CD4-positive, alpha-beta T cell (primary cell): Measurements from ENCODE around the gene C1QA. TPM values are rescaled to one million over a fixed set of nuclear protein-coding genes. Genes with fewer than 3 reads are reported as not detected.

ENCODE experiments used
- ATAC-seq: fragments of 200-7000 bp; cut with Tn5 transposase; one replicate; pipeline ENCODE4 v1.10.0; 2022; ENCODE audit warnings: mild to moderate bottlenecking; ENCODE audit not compliant: poor library complexity
- CTCF ChIA-PET: fragments of 350-600 bp; sonication (Branson Sonifier 250); formaldehyde crosslinking; loops from one replicate; lab custom pipeline; 2021; ENCODE audit warnings: antibody characterized with exemption, inconsistent platforms; lab: Charles Lee
- POLR2A ChIA-PET: fragments of 350-600 bp; sonication (Branson Sonifier 250); formaldehyde crosslinking; loops from one replicate; lab custom pipeline; 2021; ENCODE audit warnings: antibody characterized with exemption, inconsistent platforms; lab: Charles Lee
- DNase-seq, 14 experiments: peaks; one replicate each; pipeline ENCODE4 v3.0.0-alpha.2; 2013 to 2020; ENCODE audit warnings: mixed read lengths in 2 of 14
- H3K27ac ChIP-seq, 2 donors: one replicate each; pipeline versions ENCODE4 v1.5.1 to v1.7.0; 2013; ENCODE audit warnings: low read length in 2 of 2, low read depth in 1 of 2, mild to moderate bottlenecking in 1 of 2
- H3K27me3 ChIP-seq, 2 experiments: 1 replicate in 1 of 2; 2 replicates in 1 of 2; pipeline versions ENCODE4 v1.6.1 to v1.7.0; 2013; ENCODE audit warnings: low read length in 2 of 2, control low read depth in 1 of 2, mild to moderate bottlenecking in 1 of 2, moderate library complexity in 1 of 2; ENCODE audit not compliant: insufficient read depth in 2 of 2, control insufficient read depth in 1 of 2
- H3K36me3 ChIP-seq: one replicate; pipeline ENCODE4 v1.6.1; 2013; ENCODE audit warnings: low read length, control low read depth; ENCODE audit not compliant: insufficient read depth
- H3K4me1 ChIP-seq: one replicate; pipeline ENCODE4 v1.6.1; 2013; ENCODE audit warnings: low read length, control low read depth; ENCODE audit not compliant: insufficient read depth
- H3K4me3 ChIP-seq: one replicate; pipeline ENCODE4 v1.5.1; 2013; ENCODE audit warnings: mild to moderate bottlenecking, low read length, moderate library complexity
- H3K9me3 ChIP-seq, 2 experiments: 1 replicate in 1 of 2; 2 replicates in 1 of 2; pipeline versions ENCODE4 v1.6.1 to v1.7.0; 2013; ENCODE audit warnings: low read length in 2 of 2, mild to moderate bottlenecking in 2 of 2, control low read depth in 1 of 2, moderate library complexity in 1 of 2; ENCODE audit not compliant: control insufficient read depth in 1 of 2, insufficient read depth in 1 of 2
- H3K27ac Mint-ChIP-seq: one replicate; pipeline ENCODE4 v1.8.0; 2020; ENCODE audit warnings: mixed read lengths
- H3K27me3 Mint-ChIP-seq: one replicate; pipeline ENCODE4 v1.8.0; 2021; ENCODE audit warnings: mixed read lengths
- H3K36me3 Mint-ChIP-seq: one replicate; pipeline ENCODE4 v1.8.0; 2021; ENCODE audit warnings: low read depth, mixed read lengths
- H3K4me1 Mint-ChIP-seq: one replicate; pipeline ENCODE4 v1.8.0; 2021; ENCODE audit warnings: low read depth, mixed read lengths
- H3K4me3 Mint-ChIP-seq: one replicate; pipeline ENCODE4 v1.8.0; 2020; ENCODE audit warnings: mild to moderate bottlenecking, mixed read lengths
- H3K9me3 Mint-ChIP-seq: one replicate; pipeline ENCODE4 v1.8.0; 2020; ENCODE audit warnings: mixed read lengths
- CTCF ChIP-seq: fragments of 200-600 bp; IDR thresholded peaks from one replicate; pipeline ENCODE4 v1.8.0; 2022; ENCODE audit warnings: antibody characterized with exemption, mild to moderate bottlenecking
- intact Hi-C, 2 experiments: fragments of 100-400 bp; cut with DNase I in 1 of 2; cut with micrococcal nuclease in 1 of 2; formaldehyde crosslinking; loops; one replicate each; pipeline versions ENCODE4 v1.15.1 to v1.9.0; 2023 to 2025; cut with DNase I, micrococcal nuclease
- total RNA-seq, 174 experiments: library from RNA in 2 of 174; stranded (reverse) in 2 of 174; gene quantifications; one replicate each; pipeline ENCODE4 v1.2.3 and lab custom pipeline; 2021 to 2026

Gene C1QA
- total RNA-seq, 2 experiments from 2014 or later, result not detected

DNA sequence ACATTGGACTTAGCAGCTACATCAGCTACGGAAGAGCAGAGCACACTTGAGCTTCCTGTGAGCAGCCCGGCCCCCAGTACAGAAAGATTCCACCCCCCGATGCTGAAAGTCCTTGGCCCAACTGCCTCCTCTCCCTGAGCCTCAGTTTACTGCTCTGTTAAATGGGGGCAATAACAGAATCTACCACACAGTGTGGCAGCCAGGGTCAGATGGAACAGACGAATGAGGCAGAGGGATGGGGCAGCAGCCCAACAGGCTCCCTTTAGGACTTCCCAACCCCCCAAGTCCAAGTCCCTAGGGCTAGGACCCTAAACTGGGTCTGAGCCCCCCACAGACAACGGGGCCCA is 22.9 kb upstream of the C1QA start:
- ChIA-PET POLR2A (no interaction called here), CTCF (no interaction called here)
- Mint-ChIP-seq H3K4me1 (no peaks in the 10 kb centered on the region), H3K9me3 (no peaks in the 10 kb centered on the region), H3K4me3 (no peak overlapping the region), H3K27ac (no peak overlapping the region), H3K36me3 (no peaks in the 10 kb centered on the region), H3K27me3 (peaks cover 59% of the 10 kb centered on the region)
- DNase-seq (no peak), ATAC-seq (no peak)
- Histone ChIP-seq H3K27ac (no peak overlapping the region), H3K36me3 (no peaks in the 10 kb centered on the region), H3K9me3 (peaks cover 0 to 11% of the 10 kb centered on the region in 2 experiments), H3K4me1 (no peaks in the 10 kb centered on the region), H3K4me3 (no peak overlapping the region), H3K27me3 (peaks cover 20 to 36% of the 10 kb centered on the region in 2 experiments)
- intact Hi-C loops, result no loop called here
- TF ChIP-seq CTCF, result no peak

DNA sequence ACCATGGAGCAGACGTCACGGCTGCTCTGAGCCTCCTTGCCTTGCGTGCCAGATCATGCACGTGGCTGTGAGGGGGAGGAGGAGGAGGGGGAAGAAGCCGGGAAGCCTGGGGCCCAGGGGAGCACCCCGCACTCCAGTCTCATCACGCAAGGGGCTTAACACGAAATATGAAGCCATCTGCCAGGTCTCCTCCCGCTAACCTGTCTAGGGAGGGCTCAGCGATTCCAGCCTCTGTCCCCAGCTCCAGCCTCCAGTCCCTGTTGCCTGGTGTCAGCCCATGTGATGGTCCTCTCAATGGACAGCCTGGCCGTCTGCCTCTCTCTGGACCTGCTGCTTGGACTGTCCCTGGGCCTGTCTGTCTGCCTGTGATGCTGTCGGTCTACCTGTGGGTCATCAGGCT is 22.5 kb upstream of the C1QA start:
- no peak for DNase-seq
- peaks cover 0 to 12% of the 10 kb centered on the region in 2 experiments for H3K9me3 ChIP-seq
- POLR2A ChIA-PET, result no interaction called here
- Mint-ChIP-seq H3K4me1 (no peaks in the 10 kb centered on the region), H3K4me3 (no peak overlapping the region), H3K27me3 (peaks cover 58% of the 10 kb centered on the region), H3K27ac (no peak overlapping the region), H3K9me3 (no peaks in the 10 kb centered on the region), H3K36me3 (no peaks in the 10 kb centered on the region)
- no peaks in the 10 kb centered on the region for H3K4me1 ChIP-seq
- TF ChIP-seq CTCF, result no peak
- CTCF ChIA-PET, result no interaction called here
- intact Hi-C loops, result no loop called here
- H3K4me3 ChIP-seq, result no peak overlapping the region
- no peaks in the 10 kb centered on the region for H3K36me3 ChIP-seq
- H3K27ac ChIP-seq, result no peak overlapping the region
- ATAC-seq, result no peak
- H3K27me3 ChIP-seq, result peaks cover 18 to 33% of the 10 kb centered on the region in 2 experiments

DNA sequence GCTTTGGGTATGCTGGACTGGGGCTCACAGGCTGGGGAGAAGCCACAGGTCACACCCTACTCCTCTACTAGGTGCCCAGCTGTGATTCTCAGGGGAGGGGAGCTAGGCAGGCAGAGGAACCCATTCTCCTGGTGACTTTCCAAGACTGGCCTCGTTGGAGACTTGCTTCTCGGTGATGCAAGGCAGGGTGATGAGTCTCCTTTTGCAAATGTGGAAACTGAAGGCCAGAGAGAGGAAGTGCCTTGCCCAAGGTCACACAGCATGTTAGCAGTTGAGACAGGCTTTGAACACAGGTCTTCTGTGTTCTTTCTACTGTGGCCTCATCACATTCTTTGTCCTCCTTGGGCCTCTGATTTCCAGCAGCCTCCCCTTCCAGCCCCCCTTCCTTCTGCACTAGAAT is 20.5 kb upstream of the C1QA start:
- Mint-ChIP-seq H3K27me3 (peaks cover 53% of the 10 kb centered on the region), H3K36me3 (no peaks in the 10 kb centered on the region), H3K4me3 (no peak overlapping the region), H3K9me3 (no peaks in the 10 kb centered on the region), H3K27ac (no peak overlapping the region), H3K4me1 (no peaks in the 10 kb centered on the region)
- H3K27ac ChIP-seq, result no peak overlapping the region
- ChIA-PET CTCF (no interaction called here), POLR2A (interaction anchor here (0.5 kb wide), 1 partner anchor 1583 kb away, joined by 3 read pairs; no protein-coding TSS in a partner anchor)
- H3K4me3 ChIP-seq, result no peak overlapping the region
- H3K4me1 ChIP-seq, result no peaks in the 10 kb centered on the region
- DNase-seq (no peak), ATAC-seq (no peak)
- no peaks in the 10 kb centered on the region for H3K36me3 ChIP-seq
- TF ChIP-seq CTCF, result no peak
- H3K27me3 ChIP-seq, result peaks cover 27 to 30% of the 10 kb centered on the region in 2 experiments
- intact Hi-C loops, result no loop called here
- H3K9me3 ChIP-seq, result peaks cover 0 to 12% of the 10 kb centered on the region in 2 experiments
